HCEC 1CT (cell line): ENCODE results near the gene CEP295NL.
"Not testable (repeated sequence)": the region's sequence is repeated elsewhere in the genome, so short reads cannot be mapped to it uniquely, and the experiment has no call there.

Experiments
- DNase-seq: peaks from one replicate; pipeline ENCODE4 v3.0.0-alpha.2; 2017

The CEP295NL gene

GRCh38 chr17:78925662-78926555 is 22.9 kb upstream of the CEP295NL start:
- DNase-seq: peak; percentile 95

GRCh38 chr17:78925234-78925633 is 22.2 kb upstream of the CEP295NL start, which contains the start of gene TIMP2:
TSS of gene TIMP2 (minus strand) at chr17:78925387. CDS start at chr17:78925088, 299 bp downstream.
- DNase-seq: peak; percentile 86

- DNase-seq: peak; percentile 38
Measured at GRCh38 chr17:78924481-78925151, 21.6 kb upstream of the CEP295NL start.

GRCh38 chr17:78923660-78924453 is 20.9 kb upstream of the CEP295NL start:
- DNase-seq: peak; percentile 32

- no peak for DNase-seq
Measured at GRCh38 chr17:78922816-78923498, 20.0 kb upstream of the CEP295NL start.

- DNase-seq: no peak
Measured at GRCh38 chr17:78921437-78921971, 18.5 kb upstream of the CEP295NL start.

- DNase-seq: no peak
Measured at GRCh38 chr17:78920528-78920927, 17.5 kb upstream of the CEP295NL start.

- DNase-seq: no peak
Measured at GRCh38 chr17:78919861-78920450, 17.0 kb upstream of the CEP295NL start.

- DNase-seq: no peak
Measured at GRCh38 chr17:78918979-78919378, 16.0 kb upstream of the CEP295NL start.

GRCh38 chr17:78917451-78918275 is 14.7 kb upstream of the CEP295NL start:
- no peak for DNase-seq

GRCh38 chr17:78915872-78916632 is 13.1 kb upstream of the CEP295NL start:
- peak; percentile 66 for DNase-seq

- DNase-seq: no peak
Measured at GRCh38 chr17:78913115-78913514, 10.1 kb upstream of the CEP295NL start.

- DNase-seq: no peak
Measured at GRCh38 chr17:78912082-78912481, 9.1 kb upstream of the CEP295NL start.

GRCh38 chr17:78911543-78911942 is 8.5 kb upstream of the CEP295NL start:
- not testable (repeated sequence) for DNase-seq

- DNase-seq: no peak
Measured at GRCh38 chr17:78910497-78911284, 7.7 kb upstream of the CEP295NL start.

GRCh38 chr17:78908426-78908825 is 5.4 kb upstream of the CEP295NL start:
- DNase-seq: no peak

GRCh38 chr17:78905541-78905940 is 2.5 kb upstream of the CEP295NL start:
- no peak for DNase-seq

- DNase-seq: no peak
Measured at GRCh38 chr17:78905116-78905515, 2.1 kb upstream of the CEP295NL start.

GRCh38 chr17:78904371-78904770 is 1.4 kb upstream of the CEP295NL start:
- no peak for DNase-seq
